MM.1S (cell line): ENCODE measurements around the gene SIPA1L2.

Experiments used
- CTCF ChIP-seq: fragments of 300-600 bp; sonication (generic); IDR thresholded peaks from 2 replicates; pipeline ENCODE4 v1.5.1; 2016; ENCODE audit warnings: antibody characterized with exemption, low read length, mixed read lengths
- EZH2 ChIP-seq: fragments of 300-600 bp; sonication (generic); optimal IDR thresholded peaks from 2 replicates; pipeline ENCODE3; 2017; ENCODE audit warnings: low read depth, mild to moderate bottlenecking, antibody characterized with exemption, low read length, mixed read lengths
- EZH2phosphoT487 ChIP-seq: fragments of 300-600 bp; sonication (generic); IDR thresholded peaks from 2 replicates; pipeline ENCODE4 v1.6.1; 2018; ENCODE audit warnings: antibody characterized with exemption, low read length

- peak; percentile 88 for TF ChIP-seq CTCF
- TF ChIP-seq EZH2: no peak
- TF ChIP-seq EZH2phosphoT487: no peak
Measured at GRCh38 chr1:232635778-232636356, 5.9 kb upstream of the SIPA1L2 start.
